Spinal cord (tissue), 10 donors: ENCODE data around the gene CEP78. TPM values are rescaled to one million over a fixed set of nuclear protein-coding genes. Genes with fewer than 3 reads are reported as not detected.
A peak's percentile ranks its signal among the peaks of the same experiment; 100 is the strongest.
"Not testable (repeated sequence)": the region's sequence is repeated elsewhere in the genome, so short reads cannot be mapped to it uniquely, and the experiment has no call there.

Source experiments
- DNase-seq, 6 donors: peaks; one replicate each; pipeline versions ENCODE4 v3.0.0 to v3.0.0-alpha.2; 2013 to 2015; ENCODE audit warnings: low spot score in 6 of 6, low read depth in 4 of 6
- H3K27ac ChIP-seq: one replicate; pipeline ENCODE4 v1.5.1; 2013; ENCODE audit warnings: low read depth, low read length, control low read depth
- H3K27me3 ChIP-seq: one replicate; pipeline ENCODE4 v1.6.1; 2013; ENCODE audit warnings: low read length; ENCODE audit not compliant: control insufficient read depth, insufficient read depth
- H3K36me3 ChIP-seq: one replicate; pipeline ENCODE4 v1.6.1; 2013; ENCODE audit warnings: low read length; ENCODE audit not compliant: control insufficient read depth, insufficient read depth
- H3K4me1 ChIP-seq: one replicate; pipeline ENCODE4 v1.6.1; 2013; ENCODE audit warnings: low read length; ENCODE audit not compliant: control insufficient read depth, insufficient read depth
- H3K4me3 ChIP-seq: one replicate; pipeline ENCODE4 v1.5.1; 2013; ENCODE audit warnings: low read depth, low read length, control low read depth
- H3K9me3 ChIP-seq: one replicate; pipeline ENCODE4 v1.6.1; 2013; ENCODE audit warnings: low read length; ENCODE audit not compliant: control insufficient read depth, insufficient read depth
- WGBS: methylation state at CpG from one replicate; pipeline ENCODE4 v1.1.5; 2013; ENCODE audit warnings: missing lambda C conversion rate; ENCODE audit not compliant: insufficient coverage; 5-methylcytosine and 5-hydroxymethylcytosine counted together
- long read RNA-seq, 4 donors: transcript quantifications; one replicate each; lab custom pipeline, GENCODE V29; 2026
- polyA plus RNA-seq, 2 donors: library from polyadenylated mRNA; unstranded; fragments of 120-200 nt; gene quantifications; one replicate each; pipeline ENCODE4 v1.2.1, GENCODE V29; 2013; ENCODE audit not compliant: insufficient read length in 2 of 2
- total RNA-seq, 2 donors: library from RNA; depleted of rRNA in 1 of 2; stranded (reverse); fragments of 120-200 nt in 1 of 2; fragments of >200 nt in 1 of 2; gene quantifications; one replicate each; pipeline versions ENCODE4 v1.2.3 to v1.2.4, GENCODE V29; 2013 to 2014
- donor health status: healthy.

The CEP78 gene, protein sequence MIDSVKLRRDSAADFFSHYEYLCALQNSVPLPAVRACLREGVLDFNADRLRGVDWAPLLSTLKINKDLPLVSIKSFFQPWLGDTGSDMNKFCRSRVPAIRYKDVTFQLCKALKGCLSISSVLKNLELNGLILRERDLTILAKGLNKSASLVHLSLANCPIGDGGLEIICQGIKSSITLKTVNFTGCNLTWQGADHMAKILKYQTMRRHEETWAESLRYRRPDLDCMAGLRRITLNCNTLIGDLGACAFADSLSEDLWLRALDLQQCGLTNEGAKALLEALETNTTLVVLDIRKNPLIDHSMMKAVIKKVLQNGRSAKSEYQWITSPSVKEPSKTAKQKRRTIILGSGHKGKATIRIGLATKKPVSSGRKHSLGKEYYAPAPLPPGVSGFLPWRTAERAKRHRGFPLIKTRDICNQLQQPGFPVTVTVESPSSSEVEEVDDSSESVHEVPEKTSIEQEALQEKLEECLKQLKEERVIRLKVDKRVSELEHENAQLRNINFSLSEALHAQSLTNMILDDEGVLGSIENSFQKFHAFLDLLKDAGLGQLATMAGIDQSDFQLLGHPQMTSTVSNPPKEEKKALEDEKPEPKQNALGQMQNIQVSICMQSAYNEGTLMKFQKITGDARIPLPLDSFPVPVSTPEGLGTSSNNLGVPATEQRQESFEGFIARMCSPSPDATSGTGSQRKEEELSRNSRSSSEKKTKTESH
- total RNA-seq (10 to 100 TPM; 34.2 to 57.2 TPM), polyA plus RNA-seq (10 to 100 TPM; 41.5 to 42.2 TPM)
- long read RNA-seq, donor 1, partial matches to known transcripts = 5 of 9 reads
- long read RNA-seq, donor 1, other reads (novel, unspliced or antisense) = 0 of 9 reads
- long read RNA-seq, donor 2, partial matches to known transcripts = 0 of 2 reads
- long read RNA-seq, donor 2, other reads (novel, unspliced or antisense) = 0 of 2 reads
- long read RNA-seq, donor 3, partial matches to known transcripts = 0 of 1 reads
- long read RNA-seq, donor 3, other reads (novel, unspliced or antisense) = 0 of 1 reads
- long read RNA-seq, donor 4, partial matches to known transcripts = 0 of 2 reads
- long read RNA-seq, donor 4, other reads (novel, unspliced or antisense) = 0 of 2 reads

DNA sequence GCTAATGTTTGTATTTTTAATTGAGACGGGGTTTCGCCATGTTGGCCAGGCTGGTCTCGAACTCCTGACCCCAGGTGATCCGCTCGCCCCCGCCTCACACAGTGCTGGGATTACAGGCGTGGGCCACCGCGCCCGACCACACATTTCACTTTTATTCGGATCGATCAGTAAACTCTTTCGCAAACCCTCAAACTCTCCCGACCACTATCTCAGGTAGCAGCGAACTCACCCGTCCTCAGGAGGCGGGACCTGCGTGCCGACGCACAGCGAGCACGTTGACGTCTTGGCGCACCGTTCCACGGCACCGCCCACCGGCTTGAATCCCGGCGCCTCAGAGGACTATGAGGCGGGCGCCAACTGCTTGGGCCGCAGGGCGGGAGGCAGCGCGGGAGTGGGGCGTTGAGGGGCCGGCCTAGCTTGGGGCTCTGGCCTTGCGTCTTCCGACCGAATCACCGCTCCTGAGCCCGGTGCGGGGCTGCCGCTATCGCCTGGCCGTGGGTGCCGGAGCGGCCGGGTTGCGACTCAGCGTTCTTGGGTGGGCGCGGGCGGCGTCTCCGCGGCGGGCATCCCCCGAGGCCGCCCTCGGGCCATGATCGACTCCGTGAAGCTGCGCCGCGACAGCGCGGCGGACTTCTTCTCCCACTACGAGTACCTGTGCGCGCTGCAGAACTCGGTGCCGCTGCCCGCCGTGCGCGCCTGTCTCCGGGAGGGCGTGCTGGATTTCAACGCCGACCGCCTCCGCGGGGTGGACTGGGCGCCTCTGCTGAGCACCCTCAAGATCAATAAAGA, at the start of gene CEP78:
Gene CEP78, plus strand, starts transcription at position 314 of the 789 bp plus-strand sequence. Its CDS starts 276 bp downstream, at position 590.
- DNase-seq = peak; percentile 80 to 98 (median 87)
- Histone ChIP-seq H3K27me3 (no peaks in the 10 kb centered on the region), H3K9me3 (no peaks in the 10 kb centered on the region), H3K4me3 (peak within 1 kb of the TSS; percentile 89), H3K27ac (peak within 1 kb of the TSS; percentile 90), H3K36me3 (peaks cover 3% of the 10 kb centered on the region), H3K4me1 (peaks cover 20% of the 10 kb centered on the region)
- under 1% methylated on average over 87 of the region's 87 CpGs for WGBS

DNA sequence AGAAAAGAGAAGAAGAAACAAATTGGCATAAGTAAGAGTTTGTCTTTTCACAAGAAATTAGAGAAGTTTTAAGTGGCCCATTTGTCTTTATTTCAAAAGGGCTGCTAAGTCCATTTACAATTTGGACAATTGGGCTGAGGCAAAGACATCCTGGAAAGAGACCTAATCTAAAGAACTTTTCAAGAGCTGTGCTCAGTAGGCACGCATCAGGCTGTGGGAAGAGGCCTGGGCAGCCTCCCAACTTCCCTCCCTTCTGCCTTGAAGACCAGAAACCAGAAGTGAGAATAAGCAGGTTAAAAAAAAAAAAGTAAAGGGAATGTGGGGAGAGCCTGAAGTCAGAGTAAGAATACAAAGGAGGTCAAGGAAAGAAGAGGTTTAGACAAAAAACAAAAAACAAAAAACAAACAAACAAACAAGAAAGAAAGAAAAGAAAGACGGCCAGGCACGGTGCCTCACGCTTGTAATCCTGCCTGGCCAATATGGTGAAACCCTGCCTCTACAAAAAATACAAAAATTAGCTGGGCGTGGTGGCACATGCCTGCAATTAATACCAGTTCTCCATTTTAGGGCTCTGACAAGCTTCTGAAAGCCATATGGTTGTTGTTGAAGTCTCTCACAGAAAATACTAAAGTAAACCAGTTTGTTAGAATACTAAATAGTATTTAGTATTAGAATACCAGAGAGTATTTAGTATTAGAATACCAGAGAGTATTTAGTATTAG, 48.0 kb upstream of the CEP78 start:
- no peaks in the 10 kb centered on the region for H3K36me3 ChIP-seq
- H3K27me3 ChIP-seq = no peaks in the 10 kb centered on the region
- no peaks in the 10 kb centered on the region for H3K9me3 ChIP-seq
- H3K27ac ChIP-seq = no peak overlapping the region
- H3K4me1 ChIP-seq = no peaks in the 10 kb centered on the region
- no peak overlapping the region for H3K4me3 ChIP-seq
- no CpG with 5 or more reads among the region's 5 CpGs for WGBS
- peak in 5 of 6 donors; percentile 39 to 82 (median 56) for DNase-seq

DNA sequence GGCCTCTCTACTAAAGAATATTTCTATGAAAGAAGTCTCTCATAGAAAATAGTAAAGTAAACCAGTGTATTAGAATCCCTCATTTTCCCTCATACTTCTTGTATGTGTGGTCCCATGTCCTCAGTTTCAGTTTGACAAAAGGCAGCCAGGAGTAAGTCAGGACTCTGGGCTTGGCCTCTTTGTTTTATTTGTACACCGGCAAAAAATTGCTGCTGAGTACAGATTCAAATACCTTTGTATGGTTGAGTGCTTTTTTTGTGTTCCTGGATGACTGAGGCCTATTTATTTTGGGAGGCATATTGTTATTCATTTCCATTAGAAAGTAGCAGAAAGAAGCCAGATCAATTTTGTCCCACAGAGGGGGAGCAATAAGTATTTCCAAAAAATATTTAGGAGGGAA, 47.3 kb upstream of the CEP78 start:
- H3K4me1 ChIP-seq = no peaks in the 10 kb centered on the region
- WGBS = 38% methylated on average over 1 of the region's 1 CpG
- H3K4me3 ChIP-seq = no peak overlapping the region
- DNase-seq = no peak
- no peaks in the 10 kb centered on the region for H3K9me3 ChIP-seq
- H3K36me3 ChIP-seq = no peaks in the 10 kb centered on the region
- no peak overlapping the region for H3K27ac ChIP-seq
- H3K27me3 ChIP-seq = no peaks in the 10 kb centered on the region

DNA sequence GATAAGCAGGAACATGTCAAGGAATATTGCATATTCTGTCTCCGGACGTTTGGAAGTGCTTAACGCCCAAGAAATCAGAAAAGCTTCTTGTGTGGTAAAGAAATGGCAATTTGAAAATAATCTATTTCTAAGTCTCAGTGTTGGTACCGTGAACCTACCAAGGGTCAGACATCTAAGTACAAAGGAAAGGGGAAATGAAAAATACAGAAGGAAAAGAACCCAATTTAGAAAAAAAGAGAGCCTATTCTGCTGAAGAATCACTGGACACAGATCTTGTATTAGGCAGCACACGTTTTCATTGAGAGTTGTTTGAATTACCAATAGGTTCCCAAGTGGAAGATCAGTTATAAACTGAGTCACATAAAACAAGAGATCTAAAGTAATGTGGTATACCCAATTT, 46.9 kb upstream of the CEP78 start:
- Histone ChIP-seq H3K27me3 (no peaks in the 10 kb centered on the region), H3K27ac (no peak overlapping the region), H3K36me3 (no peaks in the 10 kb centered on the region), H3K4me1 (no peaks in the 10 kb centered on the region), H3K9me3 (no peaks in the 10 kb centered on the region), H3K4me3 (no peak overlapping the region)
- WGBS = 76% methylated on average over 3 of the region's 5 CpGs
- DNase-seq = no peak

DNA sequence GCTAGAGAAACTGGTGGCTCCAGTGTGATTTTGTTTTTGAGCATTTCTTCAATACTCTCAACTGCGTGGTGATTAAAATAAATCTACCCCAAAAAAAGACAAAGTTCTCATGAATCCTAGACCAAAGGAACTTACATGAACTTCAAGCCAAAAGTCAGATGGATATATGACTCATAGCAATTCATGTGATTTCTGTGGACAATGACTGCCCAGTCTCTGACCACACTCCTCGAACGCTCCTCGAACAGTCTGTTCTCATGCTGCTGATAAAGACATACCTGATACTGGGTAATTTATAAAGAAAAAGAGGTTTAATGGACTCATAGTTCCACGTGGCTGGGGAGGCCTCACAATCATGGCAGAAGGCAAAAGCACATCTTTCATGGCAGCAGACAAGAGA, 46.4 kb upstream of the CEP78 start:
- no peaks in the 10 kb centered on the region for H3K9me3 ChIP-seq
- whole genome bisulfite sequencing = 78% methylated on average over 1 of the region's 5 CpGs
- no peaks in the 10 kb centered on the region for H3K36me3 ChIP-seq
- H3K4me3 ChIP-seq = no peak overlapping the region
- H3K27me3 ChIP-seq = no peaks in the 10 kb centered on the region
- no peak overlapping the region for H3K27ac ChIP-seq
- no peaks in the 10 kb centered on the region for H3K4me1 ChIP-seq
- DNase-seq = no peak

DNA sequence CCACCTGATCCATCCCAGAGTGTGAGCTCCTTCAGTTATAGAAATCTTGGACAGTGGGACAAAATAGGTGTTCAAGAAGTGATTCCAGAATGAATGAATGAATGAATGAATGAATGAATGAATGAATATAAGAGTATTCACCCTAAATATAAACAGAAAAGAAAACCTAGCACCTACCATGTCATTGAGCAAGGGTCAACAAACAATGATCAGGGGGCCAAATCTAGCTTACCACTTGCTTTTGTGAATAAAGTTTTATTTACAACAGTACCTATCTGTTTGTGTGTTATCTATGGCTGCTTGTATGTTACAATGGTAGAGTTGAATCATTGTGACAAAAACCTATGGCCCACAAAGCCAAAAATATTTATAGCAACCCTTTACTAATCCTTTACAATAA, 43.9 kb upstream of the CEP78 start:
- Histone ChIP-seq H3K27me3 (no peaks in the 10 kb centered on the region), H3K9me3 (no peaks in the 10 kb centered on the region), H3K4me3 (no peak overlapping the region), H3K36me3 (no peaks in the 10 kb centered on the region), H3K27ac (no peak overlapping the region), H3K4me1 (no peaks in the 10 kb centered on the region)
- DNase-seq = no peak

DNA sequence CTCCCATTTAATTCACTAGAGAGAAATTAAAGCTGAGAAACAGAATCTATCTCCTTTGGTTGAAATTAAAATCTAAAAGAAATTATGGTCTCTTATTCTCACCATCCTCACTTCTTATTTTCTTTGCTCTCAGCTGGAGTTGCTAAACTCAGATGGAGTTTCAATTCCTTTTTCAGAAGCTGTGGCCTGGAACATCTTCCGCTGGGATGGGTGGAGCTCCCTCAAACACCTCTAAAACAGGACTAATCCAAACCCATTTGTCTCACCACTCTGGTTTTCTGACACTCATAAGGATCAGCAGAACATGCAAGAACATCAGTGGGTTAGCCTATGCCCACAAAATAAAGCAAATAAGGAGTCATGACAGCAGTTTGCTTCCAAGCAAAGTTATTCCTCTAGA, 39.6 kb upstream of the CEP78 start:
- Histone ChIP-seq H3K27me3 (no peaks in the 10 kb centered on the region), H3K27ac (no peak overlapping the region), H3K4me3 (no peak overlapping the region), H3K9me3 (no peaks in the 10 kb centered on the region), H3K36me3 (no peaks in the 10 kb centered on the region), H3K4me1 (no peaks in the 10 kb centered on the region)
- WGBS = 88% methylated on average over 1 of the region's 1 CpG
- no peak for DNase-seq

DNA sequence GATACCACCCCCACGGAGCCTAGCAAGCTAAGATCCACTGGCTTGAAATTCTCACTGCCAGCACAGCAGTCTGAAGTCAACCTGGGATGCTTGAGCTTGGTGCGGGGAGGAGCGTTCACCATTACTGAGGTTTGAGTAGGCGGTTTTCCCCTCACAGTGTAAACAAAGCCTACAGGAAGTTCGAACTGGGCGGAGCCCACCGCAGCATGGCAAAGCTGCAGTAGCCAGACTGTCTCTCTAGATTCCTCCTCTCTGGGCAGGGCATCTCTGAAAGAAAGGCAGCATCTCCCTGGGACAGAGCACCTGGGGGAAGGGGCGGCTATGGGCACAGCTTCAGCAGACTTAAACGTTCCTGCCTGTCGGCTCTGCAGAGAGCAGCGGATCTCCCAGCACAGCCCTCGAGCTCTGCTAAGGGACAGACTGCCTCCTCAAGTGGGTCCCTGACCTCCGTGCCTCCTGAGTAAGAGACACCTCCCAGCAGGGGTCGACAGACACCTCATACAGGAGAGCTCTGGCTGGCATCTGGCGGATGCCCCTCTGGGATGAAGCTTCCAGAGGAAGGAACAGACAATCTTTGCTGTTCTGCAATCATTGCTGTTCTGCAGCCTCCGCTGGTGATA, 34.6 kb upstream of the CEP78 start:
- not testable (repeated sequence) for H3K27ac ChIP-seq, H3K36me3 ChIP-seq, H3K4me1 ChIP-seq, H3K27me3 ChIP-seq, DNase-seq, H3K4me3 ChIP-seq, H3K9me3 ChIP-seq
- 65% methylated on average over 15 of the region's 16 CpGs for WGBS
